ENCODE measurements around the gene HSP90AA1. TPM values are rescaled to one million over a fixed set of nuclear protein-coding genes. Genes with fewer than 3 reads are reported as not detected.

Gene HSP90AA1
- total and polyA plus RNA-seq, 2 experiments from 2014 or later: 1,401 to 2,107 TPM

DNA sequence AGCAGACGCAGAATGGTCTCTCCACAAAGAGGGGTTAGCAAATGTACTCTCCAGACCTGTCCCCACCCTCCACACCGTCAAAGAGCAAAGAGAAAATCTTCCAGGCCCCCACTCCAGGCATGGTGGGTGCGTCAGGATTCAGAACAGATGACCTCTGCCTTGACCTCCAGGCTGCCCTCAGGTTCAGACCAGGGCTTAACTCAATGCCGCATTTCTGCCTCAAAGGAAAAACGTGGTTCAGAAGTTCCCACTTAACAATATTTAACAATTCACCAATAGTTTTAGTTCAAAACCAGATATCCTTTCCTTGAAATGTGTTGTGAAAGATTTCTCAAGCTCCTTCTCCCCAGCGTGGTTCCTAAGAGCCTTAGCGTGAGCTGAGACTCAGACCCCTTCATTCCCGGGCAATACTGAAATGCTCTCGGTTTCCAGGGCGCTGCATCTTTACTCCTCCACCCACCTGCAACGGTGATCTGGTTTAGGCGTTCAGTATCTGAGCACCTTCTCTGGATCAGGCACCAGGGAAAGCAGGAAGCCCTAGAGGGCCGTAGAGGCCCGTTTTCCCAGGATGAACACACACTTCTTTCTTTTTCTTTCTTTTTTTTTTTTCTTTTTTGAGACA is 22.9 kb downstream of the HSP90AA1 start:
- peak overlapping the region; percentile 34; the same call in 1 of the 2 replicates for H3K4me3 ChIP-seq
- no peak overlapping the region for H3K27ac Mint-ChIP-seq
- no peaks in the 10 kb centered on the region for H3K36me3 Mint-ChIP-seq (ENCODE audit: low read depth)
- DNase-seq (ENCODE audit: low spot score) (peak; percentile 24), ATAC-seq (peak; percentile 28)
- peaks cover 2% of the 10 kb centered on the region for H3K27me3 Mint-ChIP-seq (ENCODE audit: insufficient read depth, low read depth, poor library complexity)
- H3K4me1 ChIP-seq (ENCODE audit: insufficient read depth): no peaks in the 10 kb centered on the region
- no peaks in the 10 kb centered on the region; the same call in 2 of the 3 replicates for H3K9me3 Mint-ChIP-seq
- H4K20me1 ChIP-seq (replicated peaks; ENCODE audit: insufficient read depth): no peaks in the 10 kb centered on the region
- H3F3A ChIP-seq (replicated peaks; ENCODE audit: low read depth): 0 out of 2 replicates have a peak, but pooled peaks cover 3% of the 10 kb centered on the region
- H3K79me2 ChIP-seq (replicated peaks; ENCODE audit: insufficient read depth): no peaks in the 10 kb centered on the region
- H3K27me3 ChIP-seq (ENCODE audit: insufficient read depth): no peaks in the 10 kb centered on the region
- TF ChIP-seq STAT1 (IDR thresholded peaks at IDR 0.05; ENCODE audit: unreplicated experiment) (no peak), JUNB (IDR thresholded peaks at IDR 0.05; ENCODE audit: unreplicated experiment) (no peak), ZNF462 (CRISPR knock-in tag; IDR thresholded peaks at IDR 0.05) (no peak), ZNF114 (CRISPR knock-in tag; IDR thresholded peaks at IDR 0.05) (no peak), ZNF331 (CRISPR knock-in tag; IDR thresholded peaks at IDR 0.05; ENCODE audit: low read depth) (no peak), NANOG (IDR thresholded peaks at IDR 0.05; ENCODE audit: borderline replicate concordance) (no peak), POLR2AphosphoS5 (IDR thresholded peaks at IDR 0.05; ENCODE audit: low read depth) (no peak), CTCF (conservative IDR thresholded peaks at IDR 0.05; ENCODE audit: low read depth in 2 of 2) (no peak), EZH2 (IDR thresholded peaks at IDR 0.05; ENCODE audit: low read depth, unreplicated experiment) (no peak), CREB1 (CRISPR knock-in tag; IDR thresholded peaks at IDR 0.05; ENCODE audit: low read depth) (no peak), EZH2phosphoT487 (IDR thresholded peaks at IDR 0.05; ENCODE audit: unreplicated experiment) (no peak)
- TF ChIP-seq, protein P1, sequence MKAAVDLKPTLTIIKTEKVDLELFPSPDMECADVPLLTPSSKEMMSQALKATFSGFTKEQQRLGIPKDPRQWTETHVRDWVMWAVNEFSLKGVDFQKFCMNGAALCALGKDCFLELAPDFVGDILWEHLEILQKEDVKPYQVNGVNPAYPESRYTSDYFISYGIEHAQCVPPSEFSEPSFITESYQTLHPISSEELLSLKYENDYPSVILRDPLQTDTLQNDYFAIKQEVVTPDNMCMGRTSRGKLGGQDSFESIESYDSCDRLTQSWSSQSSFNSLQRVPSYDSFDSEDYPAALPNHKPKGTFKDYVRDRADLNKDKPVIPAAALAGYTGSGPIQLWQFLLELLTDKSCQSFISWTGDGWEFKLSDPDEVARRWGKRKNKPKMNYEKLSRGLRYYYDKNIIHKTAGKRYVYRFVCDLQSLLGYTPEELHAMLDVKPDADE (IDR thresholded peaks at IDR 0.05): no peak
- TF ChIP-seq, protein P2, sequence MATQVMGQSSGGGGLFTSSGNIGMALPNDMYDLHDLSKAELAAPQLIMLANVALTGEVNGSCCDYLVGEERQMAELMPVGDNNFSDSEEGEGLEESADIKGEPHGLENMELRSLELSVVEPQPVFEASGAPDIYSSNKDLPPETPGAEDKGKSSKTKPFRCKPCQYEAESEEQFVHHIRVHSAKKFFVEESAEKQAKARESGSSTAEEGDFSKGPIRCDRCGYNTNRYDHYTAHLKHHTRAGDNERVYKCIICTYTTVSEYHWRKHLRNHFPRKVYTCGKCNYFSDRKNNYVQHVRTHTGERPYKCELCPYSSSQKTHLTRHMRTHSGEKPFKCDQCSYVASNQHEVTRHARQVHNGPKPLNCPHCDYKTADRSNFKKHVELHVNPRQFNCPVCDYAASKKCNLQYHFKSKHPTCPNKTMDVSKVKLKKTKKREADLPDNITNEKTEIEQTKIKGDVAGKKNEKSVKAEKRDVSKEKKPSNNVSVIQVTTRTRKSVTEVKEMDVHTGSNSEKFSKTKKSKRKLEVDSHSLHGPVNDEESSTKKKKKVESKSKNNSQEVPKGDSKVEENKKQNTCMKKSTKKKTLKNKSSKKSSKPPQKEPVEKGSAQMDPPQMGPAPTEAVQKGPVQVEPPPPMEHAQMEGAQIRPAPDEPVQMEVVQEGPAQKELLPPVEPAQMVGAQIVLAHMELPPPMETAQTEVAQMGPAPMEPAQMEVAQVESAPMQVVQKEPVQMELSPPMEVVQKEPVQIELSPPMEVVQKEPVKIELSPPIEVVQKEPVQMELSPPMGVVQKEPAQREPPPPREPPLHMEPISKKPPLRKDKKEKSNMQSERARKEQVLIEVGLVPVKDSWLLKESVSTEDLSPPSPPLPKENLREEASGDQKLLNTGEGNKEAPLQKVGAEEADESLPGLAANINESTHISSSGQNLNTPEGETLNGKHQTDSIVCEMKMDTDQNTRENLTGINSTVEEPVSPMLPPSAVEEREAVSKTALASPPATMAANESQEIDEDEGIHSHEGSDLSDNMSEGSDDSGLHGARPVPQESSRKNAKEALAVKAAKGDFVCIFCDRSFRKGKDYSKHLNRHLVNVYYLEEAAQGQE (IDR thresholded peaks at IDR 0.05; ENCODE audit: unreplicated experiment): no peak
- H3K36me3 ChIP-seq (ENCODE audit: insufficient read depth): no peaks in the 10 kb centered on the region
- peak overlapping the region; percentile 26; the same call in 1 of the 2 replicates for H3K27ac ChIP-seq (ENCODE audit: low read depth)
- H3K4me3 Mint-ChIP-seq: no peak overlapping the region; the same call in 2 of the 3 replicates
- H3K4me1 Mint-ChIP-seq: peaks cover 5% of the 10 kb centered on the region; the same call in 2 of the 3 replicates
- H2AFZ ChIP-seq: peak overlapping the region; percentile 96
- peak overlapping the region; percentile 74 for H3K4me2 ChIP-seq
- no peaks in the 10 kb centered on the region for H3K9me2 ChIP-seq (ENCODE audit: insufficient read depth)

Measured in GM23338 (cell line).